GM12865 (cell line): ENCODE results near the gene CCT5.
"Not testable (repeated sequence)": the region's sequence is repeated elsewhere in the genome, so short reads cannot be mapped to it uniquely, and the experiment has no call there.

Experiments
- DNase-seq: peaks from one replicate; pipeline ENCODE4 v3.0.0; 2010; ENCODE audit warnings: low read depth
- H3K4me3 ChIP-seq: 2 replicates; pipeline ENCODE4 v1.5.1; 2011; ENCODE audit warnings: mild to moderate bottlenecking, low read depth, low read length, control low read depth
- TF ChIP-seq, protein P1 (sequence below): IDR thresholded peaks from 2 replicates; pipeline ENCODE4 v1.5.1; 2011; ENCODE audit warnings: low read length, control low read depth, low read depth, inconsistent platforms; ENCODE audit not compliant: insufficient read depth; ENCODE audit errors: missing control alignments

The CCT5 gene

DNA sequence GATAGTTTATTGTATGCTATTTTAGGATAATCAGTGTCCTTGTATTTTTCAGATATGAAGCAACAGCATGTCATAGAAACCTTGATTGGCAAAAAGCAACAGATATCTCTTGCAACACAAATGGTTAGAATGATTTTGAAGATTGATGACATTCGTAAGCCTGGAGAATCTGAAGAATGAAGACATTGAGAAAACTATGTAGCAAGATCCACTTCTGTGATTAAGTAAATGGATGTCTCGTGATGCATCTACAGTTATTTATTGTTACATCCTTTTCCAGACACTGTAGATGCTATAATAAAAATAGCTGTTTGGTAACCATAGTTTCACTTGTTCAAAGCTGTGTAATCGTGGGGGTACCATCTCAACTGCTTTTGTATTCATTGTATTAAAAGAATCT lies 14.5 kb downstream of the CCT5 start:
- H3K4me3 ChIP-seq = no peak overlapping the region
- no peak for DNase-seq
- TF ChIP-seq, protein P1, sequence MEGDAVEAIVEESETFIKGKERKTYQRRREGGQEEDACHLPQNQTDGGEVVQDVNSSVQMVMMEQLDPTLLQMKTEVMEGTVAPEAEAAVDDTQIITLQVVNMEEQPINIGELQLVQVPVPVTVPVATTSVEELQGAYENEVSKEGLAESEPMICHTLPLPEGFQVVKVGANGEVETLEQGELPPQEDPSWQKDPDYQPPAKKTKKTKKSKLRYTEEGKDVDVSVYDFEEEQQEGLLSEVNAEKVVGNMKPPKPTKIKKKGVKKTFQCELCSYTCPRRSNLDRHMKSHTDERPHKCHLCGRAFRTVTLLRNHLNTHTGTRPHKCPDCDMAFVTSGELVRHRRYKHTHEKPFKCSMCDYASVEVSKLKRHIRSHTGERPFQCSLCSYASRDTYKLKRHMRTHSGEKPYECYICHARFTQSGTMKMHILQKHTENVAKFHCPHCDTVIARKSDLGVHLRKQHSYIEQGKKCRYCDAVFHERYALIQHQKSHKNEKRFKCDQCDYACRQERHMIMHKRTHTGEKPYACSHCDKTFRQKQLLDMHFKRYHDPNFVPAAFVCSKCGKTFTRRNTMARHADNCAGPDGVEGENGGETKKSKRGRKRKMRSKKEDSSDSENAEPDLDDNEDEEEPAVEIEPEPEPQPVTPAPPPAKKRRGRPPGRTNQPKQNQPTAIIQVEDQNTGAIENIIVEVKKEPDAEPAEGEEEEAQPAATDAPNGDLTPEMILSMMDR = no peak

DNA sequence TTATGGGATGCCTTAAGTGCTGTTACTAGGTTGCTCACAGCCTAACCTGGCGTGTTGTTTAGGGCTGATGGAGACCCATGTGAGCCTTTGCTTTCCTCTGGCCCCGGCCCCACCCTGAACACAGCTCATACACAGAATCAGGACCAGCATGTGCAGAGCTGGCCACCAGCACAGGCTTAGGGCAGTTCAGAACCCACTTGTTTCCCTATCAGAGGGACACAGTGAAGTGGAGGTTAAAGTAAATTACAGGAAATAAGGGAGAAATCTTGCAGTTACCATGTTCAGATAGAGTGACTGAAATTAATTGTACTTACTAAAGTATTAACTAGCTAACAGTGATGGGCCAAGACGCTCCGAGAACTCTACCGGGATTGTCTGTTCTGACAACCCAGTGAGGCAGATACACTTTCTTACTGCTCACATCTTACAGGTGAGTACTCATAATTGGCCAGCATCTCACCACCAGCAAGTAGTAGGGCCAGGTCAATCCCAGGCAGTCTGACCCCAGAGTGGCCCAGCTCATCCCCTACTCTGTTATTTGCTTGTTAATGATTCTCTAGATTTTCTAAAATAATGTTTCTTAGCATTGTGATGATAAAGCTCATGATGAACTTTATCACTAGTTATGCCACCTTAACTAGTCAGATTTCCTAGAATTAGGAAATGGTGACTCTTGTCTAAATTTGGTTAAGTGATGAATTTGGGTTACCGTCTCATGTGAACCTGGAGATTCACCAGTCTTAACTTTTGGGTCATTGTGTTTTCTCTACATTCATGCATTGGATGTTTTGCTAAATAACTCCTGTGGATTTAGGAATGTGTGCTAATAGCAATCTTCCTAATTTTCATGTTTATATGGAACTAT lies 15.4 kb downstream of the CCT5 start:
- TF ChIP-seq, protein P1 = no peak
- DNase-seq = no peak
- no peak overlapping the region for H3K4me3 ChIP-seq

DNA sequence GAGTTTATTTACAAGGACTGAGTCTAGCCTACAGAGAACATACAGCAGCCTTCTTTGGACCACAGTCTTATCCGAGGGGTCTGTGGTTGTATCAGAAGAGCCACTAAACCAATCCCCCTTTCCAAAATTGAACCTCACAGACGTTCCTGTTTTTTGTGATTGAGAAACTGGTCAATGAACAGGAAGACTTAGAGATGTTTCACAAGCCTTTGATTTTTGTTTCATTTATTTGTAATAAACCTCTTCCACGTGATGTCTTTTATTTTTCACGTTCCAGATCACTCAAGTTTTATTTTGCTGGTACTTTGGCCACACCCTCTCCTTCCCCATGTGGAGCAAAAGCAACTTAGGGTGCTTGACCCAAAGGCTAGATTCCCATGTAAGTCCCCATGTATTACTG lies 16.1 kb downstream of the CCT5 start:
- no peak for DNase-seq
- TF ChIP-seq, protein P1 = no peak
- H3K4me3 ChIP-seq = no peak overlapping the region

DNA sequence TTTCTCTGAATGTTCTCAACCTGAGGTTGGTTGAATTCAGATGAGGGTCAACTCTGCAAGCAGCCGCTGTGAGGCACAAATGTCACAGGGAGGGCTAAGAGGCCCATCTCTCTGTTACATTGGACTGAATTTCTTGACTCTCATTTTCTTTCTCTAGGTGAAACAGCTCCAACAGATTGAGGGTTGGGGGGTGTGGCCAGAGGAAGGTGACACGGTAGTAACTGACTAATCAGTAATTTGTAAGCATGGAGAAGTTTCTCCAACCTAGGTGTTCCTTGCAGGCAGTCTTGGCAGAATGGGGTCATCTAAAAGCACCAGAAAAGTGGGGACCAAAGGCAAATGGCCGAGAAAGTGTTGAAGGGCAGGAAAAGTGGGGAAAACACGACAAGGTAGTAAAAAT lies 16.8 kb downstream of the CCT5 start:
- DNase-seq = no peak
- no peak overlapping the region for H3K4me3 ChIP-seq
- TF ChIP-seq, protein P1 = no peak

DNA sequence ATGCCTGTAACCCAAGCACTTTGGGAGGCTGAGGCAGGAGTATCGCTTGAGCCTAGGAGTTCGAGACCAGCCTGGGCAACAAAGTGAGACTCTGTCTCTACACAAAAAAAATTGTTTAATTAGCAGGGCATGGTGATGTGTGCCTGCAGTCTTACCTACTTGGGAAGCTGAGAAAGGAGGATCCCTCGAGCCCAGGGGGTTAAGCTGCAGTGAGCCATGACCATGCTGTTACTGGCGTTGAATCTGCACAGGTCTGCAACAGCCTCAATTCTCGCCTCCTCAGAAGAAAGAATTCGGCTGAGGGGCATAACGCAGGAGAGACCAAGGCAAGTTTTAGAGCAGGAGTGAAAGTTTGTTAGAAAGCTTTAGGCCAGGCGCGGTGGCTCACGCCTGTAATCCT lies 18.0 kb downstream of the CCT5 start:
- TF ChIP-seq, protein P1 = no peak
- no peak for DNase-seq
- no peak overlapping the region for H3K4me3 ChIP-seq

DNA sequence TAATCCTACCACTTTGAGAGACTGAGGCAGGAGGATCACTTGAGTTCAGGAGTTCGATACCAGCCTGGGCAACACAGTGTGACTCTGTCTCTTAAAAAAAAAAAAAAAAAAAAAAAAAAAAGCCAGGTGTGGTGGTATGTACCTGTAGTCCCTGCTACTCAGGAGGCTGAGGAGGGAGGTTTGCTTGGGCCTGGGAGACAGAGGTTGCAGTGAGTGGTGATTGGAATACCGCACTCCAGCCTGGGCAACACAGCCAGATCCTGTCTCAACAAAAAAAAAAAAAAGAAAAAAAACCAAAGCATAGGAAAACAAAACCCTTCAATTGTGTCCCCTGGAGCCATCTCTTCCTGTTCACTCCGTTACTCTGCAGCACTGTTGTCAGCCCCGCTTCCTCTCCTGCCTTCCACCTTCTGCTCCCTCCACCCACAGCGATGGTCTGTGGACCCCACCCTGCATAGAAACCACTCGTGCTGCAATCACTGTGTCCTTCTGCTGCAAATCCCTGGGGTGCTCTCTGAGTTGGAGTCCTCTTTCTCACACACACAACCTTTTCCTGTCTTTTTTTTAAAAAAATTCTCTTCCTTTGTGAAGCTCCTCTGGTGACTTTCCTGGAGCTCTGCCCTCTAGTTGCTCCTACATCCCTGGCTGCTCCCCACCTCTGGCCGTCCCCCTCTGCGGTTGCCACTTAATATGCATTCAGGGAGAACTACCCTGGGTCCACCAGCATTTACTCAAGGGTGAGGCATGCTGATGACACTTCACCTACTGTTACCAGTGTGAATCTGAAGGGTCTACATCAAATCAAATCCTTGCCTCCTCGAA lies 22.2 kb downstream of the CCT5 start:
- no peak for DNase-seq
- TF ChIP-seq, protein P1 = no peak
- no peak overlapping the region for H3K4me3 ChIP-seq

DNA sequence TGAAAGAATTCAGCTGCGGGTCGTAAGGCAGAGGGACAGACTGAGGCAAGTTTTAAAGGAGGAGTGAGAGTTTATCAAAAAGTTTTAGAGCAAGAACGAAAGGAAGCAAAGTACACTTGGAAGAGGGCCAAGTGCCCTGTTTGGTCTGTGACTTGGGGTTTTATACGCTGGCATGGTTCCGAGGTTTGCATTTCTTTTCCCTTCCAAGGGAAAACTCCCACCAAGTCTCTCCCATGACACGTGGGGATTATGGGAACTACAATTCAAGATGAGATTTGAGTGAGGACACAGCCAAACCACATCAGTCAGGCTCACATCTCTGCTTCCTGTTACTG lies 22.8 kb downstream of the CCT5 start:
- DNase-seq, H3K4me3 ChIP-seq: not testable (repeated sequence)
